ENCODE data around the gene NCK2. TPM values are rescaled to one million over a fixed set of nuclear protein-coding genes. Genes with fewer than 3 reads are reported as not detected.

The NCK2 gene
- total and polyA plus RNA-seq, 2 of the 4 experiments (the other 2 are of a cell fraction) = 15.8 to 22.2 TPM

- no peak overlapping the region for H3K4me3 ChIP-seq (ENCODE audit: insufficient read depth, low read depth, low read length)
- H2AK5ac ChIP-seq (ENCODE audit: low read depth, low read length) = no peak overlapping the region
- no peak overlapping the region for H3K4me2 ChIP-seq (ENCODE audit: low read depth, low read length)
- H3K56ac ChIP-seq (ENCODE audit: extremely low read depth, insufficient read depth, low read length) = no peak overlapping the region
- H3K27ac ChIP-seq (ENCODE audit: insufficient read depth, low read length) = no peak overlapping the region
- H3K79me1 ChIP-seq (ENCODE audit: low read depth in 1 of 2, low read length in 2 of 2) = no peaks in the 10 kb centered on the region
- H2BK120ac ChIP-seq (ENCODE audit: low read depth, low read length) = no peak overlapping the region
- no peak overlapping the region for H2AK9ac ChIP-seq (replicated peaks; ENCODE audit: low read depth, low read length, poor library complexity)
- H2BK5ac ChIP-seq (ENCODE audit: low read depth, low read length, poor library complexity, severe bottlenecking) = no peak overlapping the region
- no peak for DNase-seq
- H4K5ac ChIP-seq (ENCODE audit: low read depth, low read length) = no peak overlapping the region
- in situ Hi-C loops (cut with MboI; ENCODE audit: low sequenced_read_pairs) = no loop called here
- no peak overlapping the region for H2BK15ac ChIP-seq (ENCODE audit: low read depth, low read length)
- WGBS, 2 experiments (ENCODE audit: extremely low coverage in 2 of 2, insufficient read length in 1 of 2) = 20% methylated on average over 1 of the region's 5 CpGs; no CpG with 5 or more reads in 1 of the 2 experiments
- no peak overlapping the region for H4K91ac ChIP-seq (ENCODE audit: insufficient read depth, low read depth, low read length)
- no peak overlapping the region for H2AFZ ChIP-seq (replicated peaks; ENCODE audit: low read length, poor library complexity)
- no peaks in the 10 kb centered on the region for H4K20me1 ChIP-seq (ENCODE audit: insufficient read depth, low read length)
- CTCF ChIA-PET = no interaction called here
- H3K23ac ChIP-seq (ENCODE audit: low read depth, low read length) = no peak overlapping the region
- peaks cover 31% of the 10 kb centered on the region for H3K27me3 ChIP-seq (ENCODE audit: control insufficient read depth, insufficient read depth, low read length)
- no peaks in the 10 kb centered on the region for H3K9me3 ChIP-seq (ENCODE audit: control insufficient read depth, insufficient read depth, low read length)
- no peak overlapping the region for H3K9ac ChIP-seq (ENCODE audit: low read depth, low read length)
- H3K14ac ChIP-seq (replicated peaks; ENCODE audit: low read depth, low read length) = no peak overlapping the region
- no peak for ATAC-seq (ENCODE audit: low read depth)
- H3K9me1 ChIP-seq (ENCODE audit: insufficient read depth, low read length) = no peaks in the 10 kb centered on the region
- no TSS peak for BruUV-seq (replicated peaks)
- no peak overlapping the region for H3K18ac ChIP-seq (ENCODE audit: low read depth, low read length)
- POLR2A ChIA-PET (ENCODE audit: unreplicated experiment) = no interaction called here
- no peak overlapping the region for H2BK20ac ChIP-seq (ENCODE audit: low read depth, low read length)
- H3K4ac ChIP-seq (ENCODE audit: low read depth, low read length) = no peak overlapping the region
- H3K36me3 ChIP-seq (ENCODE audit: control insufficient read depth, insufficient read depth, low read length) = no peaks in the 10 kb centered on the region
- no peaks in the 10 kb centered on the region for H3K4me1 ChIP-seq (ENCODE audit: control insufficient read depth, insufficient read depth, low read length)
- intact Hi-C loops (cut with micrococcal nuclease) = no loop called here
- no peak overlapping the region for H4K8ac ChIP-seq (ENCODE audit: low read depth in 2 of 2, low read length in 2 of 2)
- dilution Hi-C loops (cut with HindIII; ENCODE audit: low sequenced_read_pairs, unreplicated experiment) = no loop called here
- TF ChIP-seq CEBPB (IDR thresholded peaks at IDR 0.05; ENCODE audit: low read depth, low read length) (no peak), FOS (IDR thresholded peaks at IDR 0.05; ENCODE audit: low read depth, low read length) (no peak), MXI1 (IDR thresholded peaks at IDR 0.05; ENCODE audit: borderline replicate concordance, low read depth, low read length) (no peak), MAFK (IDR thresholded peaks at IDR 0.05; ENCODE audit: low read depth, low read length) (no peak), MAZ (IDR thresholded peaks at IDR 0.05; ENCODE audit: borderline replicate concordance, low read depth, low read length) (no peak), RCOR1 (IDR thresholded peaks at IDR 0.05; ENCODE audit: insufficient replicate concordance, low read length) (no peak), USF2 (IDR thresholded peaks at IDR 0.05; ENCODE audit: low read depth, low read length) (no peak), BHLHE40 (IDR thresholded peaks at IDR 0.05; ENCODE audit: low read depth, low read length) (no peak), RFX5 (IDR thresholded peaks at IDR 0.05; ENCODE audit: low read depth, low read length) (no peak), SMC3 (IDR thresholded peaks at IDR 0.05; ENCODE audit: low read depth, low read length) (no peak), ELK1 (IDR thresholded peaks at IDR 0.05; ENCODE audit: borderline replicate concordance, low read depth, low read length) (no peak)
Observed at GRCh38 chr2:105712166-105712915, 32.4 kb upstream of the NCK2 start.

Measured in IMR-90 (cell line).